Thyroid gland (tissue), 4 donors: ENCODE measurements around the gene OTUB1.

Experiments
- CTCF ChIP-seq, 6 experiments: fragments of 200-600 bp in 3 of 6; fragments of 450-650 bp in 3 of 6; sonication (generic) in 3 of 6; IDR thresholded peaks; one replicate each; pipeline ENCODE4 v1.5.1; 2016 to 2019; ENCODE audit warnings: antibody characterized with exemption in 6 of 6, mild to moderate bottlenecking in 2 of 6, inconsistent platforms in 1 of 6, moderate library complexity in 1 of 6
- POLR2A ChIP-seq, 2 donors: fragments of 450-650 bp; IDR thresholded peaks; one replicate each; pipeline ENCODE4 v1.6.1; 2017; ENCODE audit warnings: antibody characterized with exemption in 2 of 2, mild to moderate bottlenecking in 2 of 2, moderate library complexity in 1 of 2

GRCh38 chr11:64031001-64031400, 44.8 kb downstream of the OTUB1 start:
- TF ChIP-seq POLR2A (IDR thresholded peaks at IDR 0.05) (no peak), CTCF (IDR thresholded peaks at IDR 0.05) (no peak)
